ENCODE measurements around the gene PAQR6. TPM values are rescaled to one million over a fixed set of nuclear protein-coding genes. Genes with fewer than 3 reads are reported as not detected.

Gene PAQR6
- total and polyA plus RNA-seq, 10 of the 15 experiments (the other 5 are each of a cell fraction or from before 2014, with no cell fraction given): 0.42 to 4.5 (median 1.3) TPM

DNA sequence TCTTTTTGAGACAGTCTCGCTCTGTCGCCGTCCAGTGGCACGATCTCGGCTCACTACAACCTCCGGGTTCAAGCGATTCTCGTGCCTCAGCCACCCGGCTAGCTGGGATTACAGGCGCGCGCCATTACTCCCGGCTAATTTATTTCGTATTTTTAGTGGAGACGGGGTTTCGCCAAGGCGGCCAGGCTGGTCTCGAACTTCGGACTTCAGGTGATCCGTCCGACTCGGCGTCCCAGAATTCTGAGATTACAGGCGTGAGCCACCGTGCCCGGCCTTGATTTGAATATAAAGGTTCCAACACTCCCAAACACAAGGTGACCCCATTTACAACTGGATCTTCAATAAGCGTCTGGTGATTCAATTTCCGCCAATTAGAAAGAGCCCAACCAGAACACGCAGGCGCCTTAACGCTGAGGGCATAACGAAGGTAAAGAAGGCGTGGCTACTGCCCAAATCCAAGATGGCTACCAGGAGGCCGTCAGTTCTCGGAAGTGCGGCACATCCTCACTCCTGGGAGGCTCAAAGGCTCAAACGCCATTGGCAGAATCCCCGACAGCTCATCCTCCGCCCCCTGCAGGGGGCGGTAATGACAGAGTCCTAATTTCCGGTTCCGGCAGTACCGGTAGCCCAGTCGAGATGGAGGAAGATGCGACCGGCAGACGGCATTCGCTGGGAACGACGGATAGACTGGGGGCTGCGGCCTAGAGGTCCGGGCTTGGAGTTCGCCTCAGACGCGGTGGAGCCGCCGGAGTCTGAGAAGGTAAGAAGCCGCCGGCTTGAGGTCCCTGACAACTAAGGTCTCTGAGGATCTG lies 54.2 kb downstream of the PAQR6 start, which contains the start of gene SLC25A44 (continued):
- no peak for TF ChIP-seq PRDM15 (CRISPR knock-in tag; IDR thresholded peaks at IDR 0.05)
- peak; percentile 81; the same call in 1 of the 2 replicates for TF ChIP-seq SIN3A (IDR thresholded peaks at IDR 0.05; ENCODE audit: low read depth, low read length)
- peak; percentile 94; the same call in 1 of the 2 replicates for TF ChIP-seq ZBTB40 (IDR thresholded peaks at IDR 0.05; ENCODE audit: borderline replicate concordance)
- TF ChIP-seq YY1 (IDR thresholded peaks at IDR 0.05; ENCODE audit: low read depth, low read length): peak; percentile 99
- TF ChIP-seq NR2F1 (conservative IDR thresholded peaks at IDR 0.05): peak; percentile 18; the same call in 1 of the 2 replicates
- no peak for TF ChIP-seq SRF (IDR thresholded peaks at IDR 0.05; ENCODE audit: low read depth in 2 of 2, low read length in 2 of 2)
- no peak for TF ChIP-seq ETV6 (conservative IDR thresholded peaks at IDR 0.05 in 1 of 2, IDR thresholded peaks at IDR 0.05 in 1 of 2; ENCODE audit: borderline replicate concordance in 1 of 2, low read depth in 1 of 2)
- TF ChIP-seq STAT1 (conservative IDR thresholded peaks at IDR 0.05): no peak
- no peak for TF ChIP-seq ASH2L (IDR thresholded peaks at IDR 0.05; ENCODE audit: borderline replicate concordance, low read depth)
- no peak for TF ChIP-seq FOXK2 (IDR thresholded peaks at IDR 0.05)
- TF ChIP-seq BACH1 (IDR thresholded peaks at IDR 0.05; ENCODE audit: borderline replicate concordance): no peak
- TF ChIP-seq MTA2 (IDR thresholded peaks at IDR 0.05; ENCODE audit: low read depth): no peak
- TF ChIP-seq RFX5 (IDR thresholded peaks at IDR 0.05; ENCODE audit: low read depth, low read length): peak; percentile 48; the same call in 1 of the 2 replicates
- no peak for TF ChIP-seq CHD1 (IDR thresholded peaks at IDR 0.05; ENCODE audit: low read depth, low read length)
- peak; percentile 86 for TF ChIP-seq CREB1 (IDR thresholded peaks at IDR 0.05; ENCODE audit: low read depth)
- TF ChIP-seq, protein P1, sequence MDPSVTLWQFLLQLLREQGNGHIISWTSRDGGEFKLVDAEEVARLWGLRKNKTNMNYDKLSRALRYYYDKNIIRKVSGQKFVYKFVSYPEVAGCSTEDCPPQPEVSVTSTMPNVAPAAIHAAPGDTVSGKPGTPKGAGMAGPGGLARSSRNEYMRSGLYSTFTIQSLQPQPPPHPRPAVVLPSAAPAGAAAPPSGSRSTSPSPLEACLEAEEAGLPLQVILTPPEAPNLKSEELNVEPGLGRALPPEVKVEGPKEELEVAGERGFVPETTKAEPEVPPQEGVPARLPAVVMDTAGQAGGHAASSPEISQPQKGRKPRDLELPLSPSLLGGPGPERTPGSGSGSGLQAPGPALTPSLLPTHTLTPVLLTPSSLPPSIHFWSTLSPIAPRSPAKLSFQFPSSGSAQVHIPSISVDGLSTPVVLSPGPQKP (IDR thresholded peaks at IDR 0.05; ENCODE audit: low read depth, low read length): peak; percentile 86; the same call in 1 of the 2 replicates
- TF ChIP-seq ZBED1 (IDR thresholded peaks at IDR 0.05; ENCODE audit: borderline replicate concordance): no peak
- TF ChIP-seq RUNX3 (IDR thresholded peaks at IDR 0.05; ENCODE audit: low read length): no peak
- TF ChIP-seq SMAD1 (IDR thresholded peaks at IDR 0.05; ENCODE audit: low read depth, partially characterized antibody): peak; percentile 41
- no peak for TF ChIP-seq EED (IDR thresholded peaks at IDR 0.05; ENCODE audit: low read depth)
- no peak for TF ChIP-seq MYC (IDR thresholded peaks at IDR 0.05; ENCODE audit: insufficient read depth, insufficient read length, insufficient replicate concordance, low read length, severe bottlenecking)
- no peak for TF ChIP-seq KDM1A (IDR thresholded peaks at IDR 0.05; ENCODE audit: borderline replicate concordance)

Measured in GM12878 (cell line).